Stomach (tissue), 9 donors: ENCODE data around the gene NKAPL. TPM values are rescaled to one million over a fixed set of nuclear protein-coding genes. Genes with fewer than 3 reads are reported as not detected.

Experiments used
- DNase-seq, 2 donors: peaks; one replicate each; pipeline versions ENCODE4 v3.0.0 to v3.0.0-alpha.2; 2013 to 2019
- H3K27ac ChIP-seq, 5 donors: fragments of 200-600 bp in 4 of 5; sonication (generic) in 4 of 5; one replicate each; pipeline ENCODE4 v1.5.1; 2013 to 2019; ENCODE audit warnings: mild to moderate bottlenecking in 1 of 5, moderate library complexity in 1 of 5
- H3K27me3 ChIP-seq, 3 donors: fragments of 200-600 bp; sonication (generic); one replicate each; pipeline ENCODE4 v1.5.1; 2017 to 2019; ENCODE audit warnings: mixed run types in 1 of 3
- H3K36me3 ChIP-seq, 4 donors: fragments of 200-600 bp; sonication (generic); 1 replicate in 3 of 4; 2 replicates in 1 of 4; pipeline ENCODE4 v1.5.1; 2016 to 2019
- H3K4me1 ChIP-seq, 4 donors: fragments of 200-600 bp; sonication (generic); one replicate each; pipeline ENCODE4 v1.5.1; 2016 to 2019
- H3K4me3 ChIP-seq, 4 donors: fragments of 200-600 bp; sonication (generic) in 3 of 4; one replicate each; pipeline ENCODE4 v1.5.1; 2016 to 2019; ENCODE audit warnings: mild to moderate bottlenecking in 1 of 4
- H3K9me3 ChIP-seq, 4 donors: fragments of 200-600 bp; sonication (generic); one replicate each; pipeline ENCODE4 v1.5.1; 2016 to 2019
- CTCF ChIP-seq, 7 experiments: fragments of 450-650 bp in 4 of 7; fragments of 200-600 bp in 3 of 7; sonication (generic) in 3 of 7; IDR thresholded peaks; one replicate each; pipeline ENCODE4 v1.5.1; 2016 to 2019; ENCODE audit warnings: antibody characterized with exemption in 7 of 7, control low read depth in 2 of 7, mild to moderate bottlenecking in 1 of 7
- EP300 ChIP-seq: sonication (generic); formaldehyde crosslinking; IDR thresholded peaks from one replicate; pipeline ENCODE4 v1.6.1; 2017; ENCODE audit warnings: antibody characterized with exemption
- POLR2A ChIP-seq, 4 donors: fragments of 450-650 bp; IDR thresholded peaks; one replicate each; pipeline ENCODE4 v1.6.1; 2016; ENCODE audit warnings: antibody characterized with exemption in 4 of 4, control low read depth in 2 of 4, mild to moderate bottlenecking in 1 of 4, moderate library complexity in 1 of 4
- POLR2AphosphoS5 ChIP-seq, 3 donors: sonication (generic); formaldehyde crosslinking; IDR thresholded peaks; one replicate each; pipeline ENCODE4 v1.6.1; 2016; ENCODE audit warnings: antibody characterized with exemption in 3 of 3
- WGBS, 5 donors: extraction: QIAGEN DNeasy Blood & Tissue Kit in 3 of 5; methylation state at CpG; one replicate each; pipeline versions ENCODE4 v1.1.5 to v1.1.7; 2013 to 2018; 5-methylcytosine and 5-hydroxymethylcytosine counted together
- intact Hi-C: fragments of 100-400 bp; cut with DNase I; formaldehyde crosslinking; loops from one replicate; pipeline ENCODE4 v1.15.1; 2023; ENCODE audit warnings: low total_unique reads
- polyA plus RNA-seq, 3 donors: library from polyadenylated mRNA; stranded (reverse); fragments of 200-250 nt; gene quantifications; one replicate each; pipeline ENCODE4 v1.2.3, GENCODE V29; 2013
- total RNA-seq, 5 donors: library from RNA; depleted of rRNA; stranded (reverse); fragments of >200 nt; gene quantifications; one replicate each; pipeline versions ENCODE4 v1.1.0 to v1.2.3, GENCODE V29; 2014 to 2016
- donor health status: healthy with polysubstance abuse.
- donor health status: Bipolar disorder and iron deficiency.
- donor health status: healthy.

The NKAPL gene
- total and polyA plus RNA-seq, 8 donors: 0.45 to 4.4 (median 0.87) TPM; not detected in 3

DNA sequence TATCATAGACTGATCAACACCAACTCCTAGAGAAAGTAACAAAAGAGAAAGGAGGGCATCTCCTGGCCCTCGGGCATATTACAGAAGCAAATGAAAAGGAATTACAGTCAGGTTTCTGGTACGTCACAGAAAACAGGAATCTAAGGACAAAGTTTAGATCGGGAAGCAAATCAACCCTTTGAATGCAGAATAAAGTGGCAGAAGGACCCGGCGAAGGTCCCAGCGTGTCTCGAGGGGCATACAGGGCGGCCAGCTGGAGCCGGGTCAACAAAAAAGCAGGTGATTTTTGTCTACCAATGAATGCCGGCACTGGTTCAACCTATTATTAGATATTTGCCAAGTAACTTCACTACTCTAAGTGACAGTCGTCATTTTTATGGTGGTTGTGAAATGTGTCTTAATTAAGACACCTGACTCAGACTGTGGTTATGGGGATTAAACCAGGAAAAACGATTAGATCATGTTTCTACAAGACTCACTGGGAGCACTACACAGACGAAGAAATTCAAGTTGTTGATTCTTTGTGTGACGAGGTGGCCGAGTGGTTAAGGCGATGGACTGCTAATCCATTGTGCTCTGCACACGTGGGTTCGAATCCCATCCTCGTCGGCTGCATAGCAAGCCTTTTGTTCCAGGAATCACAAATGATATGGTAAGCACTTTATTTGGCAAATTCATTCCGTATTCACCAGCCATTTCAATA lies 46.4 kb upstream of the NKAPL start:
- Histone ChIP-seq H3K4me3 (peak overlapping the region; percentile 0 to 36 (median 19)), H3K36me3 (no peaks in the 10 kb centered on the region), H3K9me3 (peaks cover 0 to 5% (median 0%) of the 10 kb centered on the region in 4 donors), H3K27ac (no peak overlapping the region), H3K27me3 (peaks cover 7 to 97% (median 66%) of the 10 kb centered on the region in 3 donors), H3K4me1 (peaks cover 6 to 22% (median 17%) of the 10 kb centered on the region in 4 donors)
- peak in 1 of 2 donors; percentile 70 for DNase-seq
- intact Hi-C loops: no loop called here
- TF ChIP-seq POLR2AphosphoS5 (IDR thresholded peaks at IDR 0.05): no peak
- TF ChIP-seq CTCF (IDR thresholded peaks at IDR 0.05): no peak
- TF ChIP-seq EP300: no peak
- no peak for TF ChIP-seq POLR2A (IDR thresholded peaks at IDR 0.05)
- 2 to 4% (median 2%) methylated on average over 21 of the region's 21 CpGs for WGBS, 5 donors

GRCh38 chr6:28213213-28213523 lies 45.9 kb upstream of the NKAPL start:
- Histone ChIP-seq H3K27me3 (peaks cover 2 to 95% (median 60%) of the 10 kb centered on the region in 3 donors), H3K4me3 (no peak overlapping the region), H3K27ac (no peak overlapping the region), H3K36me3 (no peaks in the 10 kb centered on the region), H3K4me1 (peaks cover 1 to 20% (median 16%) of the 10 kb centered on the region in 4 donors), H3K9me3 (peaks cover 0 to 1% (median 0%) of the 10 kb centered on the region in 4 donors)
- no peak for DNase-seq
- WGBS, 5 donors: 19 to 41% (median 24%) methylated on average over 2 of the region's 2 CpGs
- intact Hi-C loops: no loop called here
- TF ChIP-seq EP300 (no peak), POLR2A (IDR thresholded peaks at IDR 0.05) (no peak), POLR2AphosphoS5 (IDR thresholded peaks at IDR 0.05) (no peak), CTCF (IDR thresholded peaks at IDR 0.05) (no peak)

DNA sequence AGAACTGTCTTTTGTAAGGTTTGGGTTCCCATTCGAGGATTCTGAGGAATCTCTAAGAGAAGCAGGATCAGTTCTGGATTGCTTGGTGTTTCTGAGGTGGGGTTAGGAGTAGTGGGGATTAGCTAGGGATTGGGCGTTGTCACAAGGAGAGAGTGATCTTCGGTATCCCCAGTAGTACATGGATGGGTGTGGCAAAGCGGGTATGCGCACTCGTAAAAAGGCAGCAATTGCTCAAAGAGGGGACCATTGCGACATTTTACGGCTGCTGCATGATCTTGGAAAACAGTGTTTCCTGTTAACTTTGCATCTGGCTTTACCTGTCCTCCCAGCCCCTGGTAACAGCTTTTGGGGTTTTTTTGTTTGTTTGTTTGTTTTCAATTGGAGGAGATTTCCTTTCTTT lies 43.7 kb upstream of the NKAPL start:
- H3K9me3 ChIP-seq: no peaks in the 10 kb centered on the region
- 31 to 63% (median 42%) methylated on average over 8 of the region's 8 CpGs for WGBS, 5 donors
- TF ChIP-seq POLR2AphosphoS5 (IDR thresholded peaks at IDR 0.05): no peak
- TF ChIP-seq EP300: no peak
- TF ChIP-seq CTCF (IDR thresholded peaks at IDR 0.05): no peak
- no peak for TF ChIP-seq POLR2A (IDR thresholded peaks at IDR 0.05)
- no peaks in the 10 kb centered on the region for H3K36me3 ChIP-seq
- peaks cover 0 to 82% (median 38%) of the 10 kb centered on the region in 3 donors for H3K27me3 ChIP-seq
- H3K27ac ChIP-seq: no peak overlapping the region
- no peak overlapping the region for H3K4me3 ChIP-seq
- H3K4me1 ChIP-seq: peaks cover 4 to 29% (median 24%) of the 10 kb centered on the region in 4 donors
- peak in 1 of 2 donors; percentile 18 for DNase-seq
- intact Hi-C loops: no loop called here

DNA sequence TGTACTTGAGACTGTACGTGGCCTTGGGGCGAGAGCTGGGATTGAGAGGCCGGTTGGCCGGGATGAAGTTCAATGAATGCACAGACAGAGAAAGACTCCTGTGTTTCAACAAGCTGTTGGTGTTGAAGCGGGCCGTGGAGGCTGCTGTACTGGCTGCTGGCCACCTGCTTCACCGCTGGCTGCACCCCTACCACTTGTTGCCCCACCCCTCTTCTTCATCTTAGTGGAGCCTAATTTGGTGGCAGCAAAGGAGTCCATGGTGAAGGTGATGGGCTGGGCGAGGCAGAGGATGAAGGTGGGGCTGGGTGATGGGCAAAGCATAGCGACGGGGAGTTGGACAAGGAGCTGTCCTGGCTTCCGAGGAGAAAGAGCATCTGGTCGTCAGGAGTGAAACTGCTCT lies 41.2 kb upstream of the NKAPL start:
- H3K27ac ChIP-seq: no peak overlapping the region
- peaks cover 0 to 74% (median 14%) of the 10 kb centered on the region in 3 donors for H3K27me3 ChIP-seq
- H3K9me3 ChIP-seq: no peaks in the 10 kb centered on the region
- peak overlapping the region in 2 of 4 donors; percentile 66 to 69 for H3K4me3 ChIP-seq
- intact Hi-C loops: no loop called here
- WGBS, 5 donors: 89 to 97% (median 94%) methylated on average over 11 to 12 of the region's 12 CpGs
- no peaks in the 10 kb centered on the region for H3K36me3 ChIP-seq
- TF ChIP-seq EP300: no peak
- TF ChIP-seq POLR2AphosphoS5 (IDR thresholded peaks at IDR 0.05): no peak
- no peak for TF ChIP-seq CTCF (IDR thresholded peaks at IDR 0.05)
- no peak for TF ChIP-seq POLR2A (IDR thresholded peaks at IDR 0.05)
- DNase-seq: no peak
- peaks cover 4 to 17% (median 15%) of the 10 kb centered on the region in 4 donors for H3K4me1 ChIP-seq
